ENCODE data around the gene INSIG1. TPM values are rescaled to one million over a fixed set of nuclear protein-coding genes. Genes with fewer than 3 reads are reported as not detected.

Gene INSIG1
- total RNA-seq, 1 experiment from 2014 or later: 53.4 TPM

DNA sequence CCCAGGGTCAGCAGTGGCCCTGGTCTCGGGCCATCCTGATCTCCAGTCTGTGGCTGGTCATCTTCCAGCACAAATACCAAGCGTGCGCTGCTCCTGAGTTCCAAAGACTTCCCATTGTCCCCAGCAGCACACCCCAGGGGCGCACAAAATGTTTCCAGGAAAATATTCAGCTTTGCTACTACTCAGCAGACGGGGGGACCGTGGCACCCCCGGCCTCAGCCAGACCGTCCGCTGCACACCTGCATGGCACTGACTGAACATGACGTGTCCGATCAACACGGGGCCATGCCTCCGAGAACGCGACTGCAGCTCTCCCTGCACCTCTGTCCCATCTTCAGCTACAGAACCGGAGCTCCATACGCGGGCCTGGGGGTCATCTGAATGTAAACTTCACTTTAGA is 9.6 kb upstream of the INSIG1 start:
- intact Hi-C loops (cut with micrococcal nuclease; ENCODE audit: unreplicated experiment): no loop called here
- Histone ChIP-seq H3K27me3 (replicated peaks; ENCODE audit: insufficient read depth, low read depth, low read length, poor library complexity) (no peaks in the 10 kb centered on the region), H3K4me3 (ENCODE audit: low read depth, low read length, poor library complexity, severe bottlenecking) (no peak overlapping the region), H3K27ac (ENCODE audit: low read depth, low read length, poor library complexity, severe bottlenecking) (no peak overlapping the region), H3K9me3 (ENCODE audit: low read depth, low read length, poor library complexity, severe bottlenecking) (no peaks in the 10 kb centered on the region), H3K36me3 (ENCODE audit: insufficient read depth, low read length, poor library complexity, severe bottlenecking) (no peaks in the 10 kb centered on the region), H3K4me1 (ENCODE audit: insufficient read depth, low read length, poor library complexity, severe bottlenecking) (no peaks in the 10 kb centered on the region)
- TF ChIP-seq, protein P1, sequence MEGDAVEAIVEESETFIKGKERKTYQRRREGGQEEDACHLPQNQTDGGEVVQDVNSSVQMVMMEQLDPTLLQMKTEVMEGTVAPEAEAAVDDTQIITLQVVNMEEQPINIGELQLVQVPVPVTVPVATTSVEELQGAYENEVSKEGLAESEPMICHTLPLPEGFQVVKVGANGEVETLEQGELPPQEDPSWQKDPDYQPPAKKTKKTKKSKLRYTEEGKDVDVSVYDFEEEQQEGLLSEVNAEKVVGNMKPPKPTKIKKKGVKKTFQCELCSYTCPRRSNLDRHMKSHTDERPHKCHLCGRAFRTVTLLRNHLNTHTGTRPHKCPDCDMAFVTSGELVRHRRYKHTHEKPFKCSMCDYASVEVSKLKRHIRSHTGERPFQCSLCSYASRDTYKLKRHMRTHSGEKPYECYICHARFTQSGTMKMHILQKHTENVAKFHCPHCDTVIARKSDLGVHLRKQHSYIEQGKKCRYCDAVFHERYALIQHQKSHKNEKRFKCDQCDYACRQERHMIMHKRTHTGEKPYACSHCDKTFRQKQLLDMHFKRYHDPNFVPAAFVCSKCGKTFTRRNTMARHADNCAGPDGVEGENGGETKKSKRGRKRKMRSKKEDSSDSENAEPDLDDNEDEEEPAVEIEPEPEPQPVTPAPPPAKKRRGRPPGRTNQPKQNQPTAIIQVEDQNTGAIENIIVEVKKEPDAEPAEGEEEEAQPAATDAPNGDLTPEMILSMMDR (conservative IDR thresholded peaks at IDR 0.05; ENCODE audit: low read depth, low read length): no peak
- no peak for TF ChIP-seq EZH2 (IDR thresholded peaks at IDR 0.05; ENCODE audit: borderline replicate concordance, low read depth, low read length, poor library complexity, severe bottlenecking)
- BruUV-seq (replicated peaks): no TSS peak
- DNase-seq (ENCODE audit: low spot score): no peak
- CTCF ChIA-PET: no interaction called here
- POLR2A ChIA-PET (ENCODE audit: low non-redundant PET): no interaction called here

DNA sequence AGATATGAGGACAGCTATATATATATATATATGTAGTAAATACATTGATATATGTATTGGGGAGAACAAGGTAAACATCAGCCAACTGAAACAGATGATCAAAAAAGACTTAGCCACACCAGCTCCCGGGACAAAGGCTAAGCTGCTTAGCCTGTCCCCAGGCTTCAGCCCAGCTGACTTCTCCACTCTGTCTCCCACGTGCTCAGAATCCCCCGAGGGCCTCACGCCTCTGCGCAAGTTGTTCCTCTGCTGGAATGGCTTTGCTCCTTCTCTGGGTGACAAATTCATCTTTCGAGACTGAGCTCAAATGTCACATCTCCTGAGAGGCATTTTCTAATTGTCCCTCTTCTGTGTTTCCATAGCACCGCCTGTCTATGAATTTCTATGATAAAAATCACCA is 8.6 kb upstream of the INSIG1 start:
- Histone ChIP-seq H3K4me3 (ENCODE audit: low read depth, low read length, poor library complexity, severe bottlenecking) (no peak overlapping the region), H3K27ac (ENCODE audit: low read depth, low read length, poor library complexity, severe bottlenecking) (no peak overlapping the region), H3K9me3 (ENCODE audit: low read depth, low read length, poor library complexity, severe bottlenecking) (no peaks in the 10 kb centered on the region), H3K36me3 (ENCODE audit: insufficient read depth, low read length, poor library complexity, severe bottlenecking) (no peaks in the 10 kb centered on the region), H3K27me3 (replicated peaks; ENCODE audit: insufficient read depth, low read depth, low read length, poor library complexity) (no peaks in the 10 kb centered on the region), H3K4me1 (ENCODE audit: insufficient read depth, low read length, poor library complexity, severe bottlenecking) (no peaks in the 10 kb centered on the region)
- intact Hi-C loops (cut with micrococcal nuclease; ENCODE audit: unreplicated experiment): no loop called here
- POLR2A ChIA-PET (ENCODE audit: low non-redundant PET): interaction anchor here (0.6 kb wide), 1 partner anchor 15 kb away, joined by 4 read pairs; no protein-coding TSS in a partner anchor
- no TSS peak for BruUV-seq (replicated peaks)
- DNase-seq (ENCODE audit: low spot score): no peak
- no peak for TF ChIP-seq EZH2 (IDR thresholded peaks at IDR 0.05; ENCODE audit: borderline replicate concordance, low read depth, low read length, poor library complexity, severe bottlenecking)
- TF ChIP-seq, protein P1 (conservative IDR thresholded peaks at IDR 0.05; ENCODE audit: low read depth, low read length): no peak
- CTCF ChIA-PET: no interaction called here

DNA sequence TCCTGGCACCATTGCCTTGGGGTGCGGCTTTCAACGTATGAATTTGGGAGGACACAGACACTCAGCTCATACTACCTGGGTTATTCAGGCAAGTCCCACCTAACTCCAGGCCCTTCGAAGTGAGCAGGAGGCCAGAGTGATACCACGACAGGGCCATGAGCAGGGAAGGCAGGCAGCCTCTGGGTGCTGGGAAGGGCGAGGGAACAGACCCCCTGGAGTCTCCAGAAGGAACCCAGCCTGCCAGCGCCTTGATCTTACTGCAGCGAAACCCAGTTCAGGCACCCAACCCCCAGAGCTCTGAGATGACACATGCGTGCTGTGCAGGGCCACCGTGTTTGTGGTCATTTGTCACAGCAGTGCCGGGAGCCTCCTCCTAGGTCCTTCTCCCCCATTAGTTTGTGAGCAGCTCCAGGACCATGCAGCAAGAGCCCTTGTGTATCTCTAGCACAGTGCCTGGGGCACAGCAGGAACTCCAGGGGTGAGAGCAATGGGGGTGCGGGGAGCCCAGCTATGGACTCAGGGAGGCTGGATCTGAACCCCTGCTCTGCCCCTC is 7.7 kb upstream of the INSIG1 start:
- no peaks in the 10 kb centered on the region for H3K4me1 ChIP-seq (ENCODE audit: insufficient read depth, low read length, poor library complexity, severe bottlenecking)
- H3K4me3 ChIP-seq (ENCODE audit: low read depth, low read length, poor library complexity, severe bottlenecking): no peak overlapping the region
- TF ChIP-seq, protein P1 (conservative IDR thresholded peaks at IDR 0.05; ENCODE audit: low read depth, low read length): no peak
- TF ChIP-seq EZH2 (IDR thresholded peaks at IDR 0.05; ENCODE audit: borderline replicate concordance, low read depth, low read length, poor library complexity, severe bottlenecking): no peak
- H3K27me3 ChIP-seq (replicated peaks; ENCODE audit: insufficient read depth, low read depth, low read length, poor library complexity): no peaks in the 10 kb centered on the region
- no peaks in the 10 kb centered on the region for H3K9me3 ChIP-seq (ENCODE audit: low read depth, low read length, poor library complexity, severe bottlenecking)
- H3K36me3 ChIP-seq (ENCODE audit: insufficient read depth, low read length, poor library complexity, severe bottlenecking): no peaks in the 10 kb centered on the region
- ChIA-PET CTCF (interaction anchor here (0.6 kb wide), 1 partner anchor 14 kb away, joined by 8 read pairs; no protein-coding TSS in a partner anchor), POLR2A (ENCODE audit: low non-redundant PET) (no interaction called here)
- intact Hi-C loops (cut with micrococcal nuclease; ENCODE audit: unreplicated experiment): no loop called here
- BruUV-seq (replicated peaks): no TSS peak
- no peak for DNase-seq (ENCODE audit: low spot score)
- no peak overlapping the region for H3K27ac ChIP-seq (ENCODE audit: low read depth, low read length, poor library complexity, severe bottlenecking)
